ENCODE measurements around the gene PFKL.

- TF ChIP-seq TEAD4 (IDR thresholded peaks at IDR 0.05) (no peak), EP300 (IDR thresholded peaks at IDR 0.05; ENCODE audit: borderline replicate concordance) (no peak), MAX (IDR thresholded peaks at IDR 0.05) (no peak), REST (IDR thresholded peaks at IDR 0.05; ENCODE audit: low read depth) (no peak), USF1 (IDR thresholded peaks at IDR 0.05) (no peak), CREB1 (IDR thresholded peaks at IDR 0.05; ENCODE audit: low read depth) (no peak), TAF1 (IDR thresholded peaks at IDR 0.05; ENCODE audit: low read depth) (no peak), YY1 (IDR thresholded peaks at IDR 0.05; ENCODE audit: low read depth) (no peak), NFIC (IDR thresholded peaks at IDR 0.05) (no peak), ZBTB7A (IDR thresholded peaks at IDR 0.05; ENCODE audit: low read depth) (no peak), CEBPB (IDR thresholded peaks at IDR 0.05) (no peak), TCF12 (IDR thresholded peaks at IDR 0.05; ENCODE audit: low read depth) (no peak), RAD21 (IDR thresholded peaks at IDR 0.05; ENCODE audit: low read depth) (no peak)
Measured at GRCh38 chr21:44291078-44291935, 8.5 kb upstream of the PFKL start.
